Gastrocnemius medialis (tissue), 4 donors: Measurements from ENCODE around the gene APBA2. TPM values are rescaled to one million over a fixed set of nuclear protein-coding genes. Genes with fewer than 3 reads are reported as not detected.

ENCODE experiments used
- ATAC-seq, 2 donors: fragments of 150-250 bp; one replicate each; pipeline ENCODE4 v1.9.1; 2016
- DNase-seq, 2 donors: peaks; one replicate each; pipeline ENCODE4 v3.0.0-alpha.2; 2019
- H3K27ac ChIP-seq, 4 donors: fragments of 200-600 bp; sonication (generic); 1 replicate in 1 of 4; 2 replicates in 3 of 4; pipeline ENCODE4 v1.5.1; 2016 to 2018; ENCODE audit warnings: mild to moderate bottlenecking in 2 of 4, moderate library complexity in 1 of 4
- H3K27me3 ChIP-seq, 3 donors: fragments of 200-600 bp; sonication (generic) in 2 of 3; 1 replicate in 1 of 3; 2 replicates in 2 of 3; pipeline versions ENCODE4 v1.5.1 to v1.6.0; 2016 to 2019; ENCODE audit warnings: mild to moderate bottlenecking in 1 of 3, moderate library complexity in 1 of 3
- H3K36me3 ChIP-seq, 2 donors: fragments of 200-600 bp; sonication (generic) in 1 of 2; one replicate each; pipeline ENCODE4 v1.5.1; 2017 to 2018
- H3K4me1 ChIP-seq, 2 donors: fragments of 200-600 bp; sonication (generic) in 1 of 2; one replicate each; pipeline ENCODE4 v1.5.1; 2016 to 2017; ENCODE audit warnings: mild to moderate bottlenecking in 2 of 2
- H3K4me3 ChIP-seq, 4 donors: fragments of 200-600 bp; sonication (generic) in 3 of 4; 1 replicate in 1 of 4; 2 replicates in 3 of 4; pipeline ENCODE4 v1.5.1; 2016 to 2019; ENCODE audit warnings: mild to moderate bottlenecking in 2 of 4
- H3K9me3 ChIP-seq, 3 donors: fragments of 200-600 bp; sonication (generic) in 2 of 3; 1 replicate in 1 of 3; 2 replicates in 2 of 3; pipeline ENCODE4 v1.5.1; 2016 to 2019
- CTCF ChIP-seq, 5 experiments: fragments of 450-650 bp in 3 of 5; fragments of 200-600 bp in 2 of 5; sonication (generic) in 2 of 5; IDR thresholded peaks in 4 of 5; conservative IDR thresholded peaks in 1 of 5; 1 replicate in 4 of 5; 2 replicates in 1 of 5; pipeline ENCODE4 v1.5.1; 2016 to 2019; ENCODE audit warnings: antibody characterized with exemption in 5 of 5, mild to moderate bottlenecking in 3 of 5, moderate library complexity in 3 of 5
- POLR2A ChIP-seq, 2 donors: fragments of 450-650 bp; IDR thresholded peaks; one replicate each; pipeline ENCODE4 v1.6.1; 2017; ENCODE audit warnings: antibody characterized with exemption in 2 of 2, mild to moderate bottlenecking in 2 of 2, moderate library complexity in 2 of 2
- in situ Hi-C, 4 donors: fragments of 200-750 bp; cut with MboI; loops; one replicate each; pipeline versions ENCODE4 v1.15.0 to v1.8.0; 2017; ENCODE audit warnings: low sequenced_read_pairs in 4 of 4
- intact Hi-C: fragments of 100-400 bp; cut with DNase I; formaldehyde crosslinking; loops from one replicate; pipeline ENCODE4 v1.15.1; 2023; ENCODE audit warnings: low total_unique reads
- total RNA-seq, 4 donors: library from RNA; depleted of rRNA; stranded (reverse); fragments of >200 nt; gene quantifications; one replicate each; pipeline versions ENCODE4 v1.1.0 to v1.2.3, GENCODE V29; 2016

The APBA2 gene
- total RNA-seq, 4 donors from 2014 or later: 0.19 to 0.31 TPM; not detected in 2

- peak in 3 of 5 experiments; percentile 17 to 43 (median 19) for TF ChIP-seq CTCF (IDR thresholded peaks at IDR 0.05 in 4 of 5, conservative IDR thresholded peaks at IDR 0.05 in 1 of 5)
- TF ChIP-seq POLR2A (IDR thresholded peaks at IDR 0.05): no peak
- in situ Hi-C loops: no loop called here
- no peaks in the 10 kb centered on the region for H3K4me1 ChIP-seq
- no peak overlapping the region for H3K27ac ChIP-seq
- intact Hi-C loops: no loop called here
- no peaks in the 10 kb centered on the region for H3K36me3 ChIP-seq
- ATAC-seq (no peak), DNase-seq (no peak)
- no peaks in the 10 kb centered on the region for H3K9me3 ChIP-seq
- no peak overlapping the region for H3K4me3 ChIP-seq
- H3K27me3 ChIP-seq: peaks cover 0 to 6% (median 0%) of the 10 kb centered on the region in 3 donors
Observed at GRCh38 chr15:28975766-28976179, 90.0 kb downstream of the APBA2 start.

DNA sequence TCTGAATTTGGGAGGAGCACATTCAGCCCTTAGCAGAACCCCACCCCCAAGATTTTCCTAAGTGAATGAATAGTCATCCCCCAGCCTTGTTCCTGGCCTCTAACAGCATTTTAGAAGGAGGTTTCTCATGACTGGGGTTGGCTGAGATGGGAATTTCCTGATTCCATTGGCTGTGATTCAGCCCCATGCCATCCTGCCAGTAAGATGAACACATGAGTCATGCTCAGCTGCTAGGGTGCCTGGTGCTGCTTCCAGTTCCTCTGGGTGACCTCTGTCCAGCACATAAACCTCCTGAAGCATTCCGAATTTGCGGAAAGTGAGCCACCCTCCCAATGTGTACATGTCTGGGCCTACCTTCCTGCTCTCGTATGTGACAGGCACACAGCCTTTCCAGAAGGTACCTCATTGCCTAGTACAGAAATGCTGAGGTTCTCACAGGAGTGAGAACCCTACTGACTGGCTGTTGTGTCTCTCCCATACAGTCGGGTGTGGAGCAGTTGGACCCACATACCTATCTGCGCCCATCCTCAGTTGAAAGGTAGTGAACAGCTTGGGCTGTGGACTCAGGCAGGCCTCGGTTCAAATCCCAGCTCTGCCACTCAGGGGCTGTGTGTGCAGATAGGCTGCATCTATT lies 91.7 kb downstream of the APBA2 start:
- in situ Hi-C loops (no loop called here), intact Hi-C loops (no loop called here)
- no peaks in the 10 kb centered on the region for H3K27me3 ChIP-seq
- no peak overlapping the region for H3K4me3 ChIP-seq
- H3K27ac ChIP-seq: no peak overlapping the region
- DNase-seq (no peak), ATAC-seq (no peak)
- TF ChIP-seq CTCF (IDR thresholded peaks at IDR 0.05 in 4 of 5, conservative IDR thresholded peaks at IDR 0.05 in 1 of 5): no peak
- TF ChIP-seq POLR2A (IDR thresholded peaks at IDR 0.05): no peak
- H3K9me3 ChIP-seq: no peaks in the 10 kb centered on the region
- H3K4me1 ChIP-seq: no peaks in the 10 kb centered on the region
- no peaks in the 10 kb centered on the region for H3K36me3 ChIP-seq

DNA sequence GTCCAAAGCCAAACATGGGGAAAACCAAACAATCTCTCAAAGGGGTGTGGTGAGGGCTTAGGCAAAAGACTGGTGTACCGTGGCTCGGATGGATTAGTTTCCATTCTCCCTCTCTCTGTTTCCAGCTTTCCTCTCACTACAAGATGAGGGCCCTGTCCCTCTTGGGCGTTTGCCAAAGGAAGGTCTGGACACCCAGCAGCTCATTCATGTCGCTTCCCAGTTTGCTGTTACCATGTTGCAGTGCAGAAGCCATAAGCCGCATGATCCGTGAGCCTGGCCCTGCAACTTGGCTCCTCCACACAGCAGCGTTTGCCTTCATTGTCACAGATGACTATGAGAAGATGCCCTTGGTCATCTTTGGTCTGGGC lies 92.2 kb downstream of the APBA2 start:
- no peaks in the 10 kb centered on the region for H3K9me3 ChIP-seq
- ATAC-seq (no peak), DNase-seq (no peak)
- H3K27ac ChIP-seq: no peak overlapping the region
- no peaks in the 10 kb centered on the region for H3K27me3 ChIP-seq
- intact Hi-C loops: no loop called here
- H3K4me3 ChIP-seq: no peak overlapping the region
- no peak for TF ChIP-seq POLR2A (IDR thresholded peaks at IDR 0.05)
- no peak for TF ChIP-seq CTCF (IDR thresholded peaks at IDR 0.05 in 4 of 5, conservative IDR thresholded peaks at IDR 0.05 in 1 of 5)
- no peaks in the 10 kb centered on the region for H3K4me1 ChIP-seq
- H3K36me3 ChIP-seq: no peaks in the 10 kb centered on the region
- in situ Hi-C loops: no loop called here

GRCh38 chr15:28978661-28979060 lies 92.9 kb downstream of the APBA2 start:
- H3K36me3 ChIP-seq: no peaks in the 10 kb centered on the region
- no peaks in the 10 kb centered on the region for H3K9me3 ChIP-seq
- H3K4me3 ChIP-seq: no peak overlapping the region
- H3K4me1 ChIP-seq: no peaks in the 10 kb centered on the region
- DNase-seq: no peak
- H3K27ac ChIP-seq: no peak overlapping the region
- H3K27me3 ChIP-seq: no peaks in the 10 kb centered on the region
- no peak for ATAC-seq
- in situ Hi-C loops (no loop called here), intact Hi-C loops (no loop called here)
- no peak for TF ChIP-seq CTCF (IDR thresholded peaks at IDR 0.05 in 4 of 5, conservative IDR thresholded peaks at IDR 0.05 in 1 of 5)
- TF ChIP-seq POLR2A (IDR thresholded peaks at IDR 0.05): no peak
